HG02973 (cell line): Measurements from ENCODE around the gene INTS6.
"Not testable (repeated sequence)": the region's sequence is repeated elsewhere in the genome, so short reads cannot be mapped to it uniquely, and the experiment has no call there.

Source experiments
- ATAC-seq: cut with Tn5 transposase; IDR thresholded peaks from one replicate; pipeline ENCODE4 v1.9.1; 2021; ENCODE audit warnings: moderate library complexity; ENCODE audit not compliant: unreplicated experiment

The INTS6 gene

GRCh38 chr13:51415339-51415738, 37.5 kb downstream of the INTS6 start:
- ATAC-seq: not testable (repeated sequence)

GRCh38 chr13:51412431-51412830, 40.4 kb downstream of the INTS6 start:
- ATAC-seq: no peak

- no peak for ATAC-seq
These were observed 47.7 kb downstream of the INTS6 start for GRCh38 chr13:51405176-51405575.

- no peak for ATAC-seq
These were observed 55.4 kb downstream of the INTS6 start for GRCh38 chr13:51397262-51397941.

DNA sequence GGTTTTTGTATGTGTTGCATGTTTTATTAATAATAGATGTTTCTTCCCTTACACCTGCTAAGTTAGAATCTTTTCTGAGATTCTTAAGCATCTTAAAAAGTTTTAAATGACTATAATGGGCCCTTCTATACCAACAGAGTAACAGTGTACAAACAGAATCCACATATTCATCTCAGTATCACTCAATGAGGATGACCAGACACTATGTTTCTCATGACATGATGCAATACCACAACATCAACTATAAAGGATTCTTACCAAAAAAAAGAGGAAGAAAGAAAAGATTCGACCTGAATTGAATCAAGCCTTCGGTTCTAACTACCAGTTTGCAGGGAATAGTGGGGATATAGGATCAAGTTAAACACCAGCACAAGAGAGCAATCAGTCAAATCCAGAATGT, 56.5 kb downstream of the INTS6 start:
- ATAC-seq: peak; percentile 88

DNA sequence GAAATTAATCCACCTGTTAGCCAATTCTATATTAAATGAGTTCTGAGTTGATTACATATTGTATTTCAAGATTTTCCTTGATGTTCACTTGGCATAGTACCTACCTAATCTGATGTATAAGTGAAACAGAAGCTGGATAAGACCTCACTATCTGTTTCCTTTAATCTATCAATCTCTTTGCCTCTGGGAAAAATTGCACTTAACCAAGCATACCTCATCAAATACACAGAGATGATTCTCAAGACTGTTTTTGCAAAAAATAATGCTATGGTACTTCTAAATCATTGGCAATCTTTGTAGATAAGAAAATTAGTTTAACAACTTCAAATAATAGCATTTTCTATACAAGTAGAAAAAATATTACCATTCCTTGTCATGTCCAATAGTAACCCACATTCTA, 58.1 kb downstream of the INTS6 start:
- no peak for ATAC-seq

- no peak for ATAC-seq
These were observed 67.7 kb downstream of the INTS6 start for GRCh38 chr13:51385114-51385513.

DNA sequence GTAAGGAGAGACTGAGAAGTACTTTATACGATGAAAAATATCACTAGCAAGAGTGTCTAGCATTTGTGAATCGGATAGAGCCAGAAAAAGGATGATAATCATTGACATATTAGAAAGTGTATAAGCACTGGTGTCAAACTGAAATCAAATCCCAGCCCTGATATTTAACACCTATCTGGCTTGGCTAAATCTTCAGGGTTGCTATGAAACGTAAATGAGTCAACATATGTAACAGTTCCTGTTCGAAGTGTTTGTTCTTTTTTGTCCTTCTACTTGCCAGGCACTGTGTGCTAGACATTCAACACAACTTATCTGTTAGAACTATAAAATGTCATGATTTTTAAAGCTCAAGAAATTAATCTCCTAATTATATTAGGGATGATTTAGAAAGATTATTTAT, 72.6 kb downstream of the INTS6 start:
- ATAC-seq: no peak

- ATAC-seq: no peak
These were observed 79.4 kb downstream of the INTS6 start for GRCh38 chr13:51373451-51373850.

DNA sequence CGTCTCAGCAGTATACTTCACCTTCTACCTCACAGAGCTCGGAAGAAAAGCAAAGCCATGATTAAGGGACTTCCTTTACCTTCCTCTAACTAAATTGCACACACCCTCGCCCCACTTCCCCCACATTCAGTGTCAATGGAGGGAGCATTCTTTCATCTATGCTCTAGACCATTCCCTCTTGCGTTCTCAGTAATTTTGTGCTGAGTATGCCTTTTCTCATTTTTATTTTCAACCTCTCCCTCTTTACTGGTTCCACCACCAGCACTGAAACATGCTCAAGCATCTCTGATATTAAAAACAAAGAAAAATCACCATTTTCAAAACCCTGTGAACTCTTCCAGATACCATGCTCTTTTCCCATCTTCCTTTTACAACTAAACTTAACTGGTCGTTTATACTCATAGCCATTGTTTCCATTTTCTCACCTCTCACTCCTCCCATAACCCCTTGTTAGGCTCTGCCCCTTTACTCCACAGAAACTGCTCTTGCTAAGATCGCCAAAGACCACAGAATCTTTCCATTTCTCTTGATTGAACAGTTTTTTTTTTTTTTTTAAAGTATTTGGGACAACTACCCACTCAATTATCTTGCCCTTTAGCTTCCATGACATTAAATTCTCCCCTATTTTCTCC, 81.0 kb downstream of the INTS6 start:
- no peak for ATAC-seq

GRCh38 chr13:51370811-51371210, 82.0 kb downstream of the INTS6 start:
- ATAC-seq: no peak

GRCh38 chr13:51370116-51370515, 82.7 kb downstream of the INTS6 start:
- ATAC-seq: no peak

GRCh38 chr13:51364404-51365008, 88.3 kb downstream of the INTS6 start:
- ATAC-seq: no peak

GRCh38 chr13:51363625-51364024, 89.2 kb downstream of the INTS6 start:
- ATAC-seq: no peak

DNA sequence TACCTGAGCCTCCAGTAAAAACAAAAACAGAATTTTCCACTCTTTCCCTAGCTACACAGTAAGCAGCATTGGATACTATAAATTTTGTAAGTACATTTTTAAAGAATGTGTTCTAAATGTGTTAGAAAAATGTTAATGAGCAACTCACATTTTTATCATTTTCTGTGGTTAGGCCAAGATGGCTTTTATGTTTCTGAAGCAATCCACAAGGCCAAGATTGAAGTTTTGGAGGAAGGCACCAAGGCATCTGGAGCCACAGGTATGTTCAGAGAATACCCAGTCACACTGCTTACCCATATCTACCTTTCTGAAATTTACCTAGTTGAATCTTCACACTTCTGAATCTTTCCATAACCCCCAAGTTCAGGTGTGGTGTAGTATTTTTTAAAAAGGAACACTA, 91.7 kb downstream of the INTS6 start:
- no peak for ATAC-seq

GRCh38 chr13:51360489-51360888, 92.3 kb downstream of the INTS6 start:
- no peak for ATAC-seq

- no peak for ATAC-seq
These were observed 93.5 kb downstream of the INTS6 start for GRCh38 chr13:51359352-51359751.

DNA sequence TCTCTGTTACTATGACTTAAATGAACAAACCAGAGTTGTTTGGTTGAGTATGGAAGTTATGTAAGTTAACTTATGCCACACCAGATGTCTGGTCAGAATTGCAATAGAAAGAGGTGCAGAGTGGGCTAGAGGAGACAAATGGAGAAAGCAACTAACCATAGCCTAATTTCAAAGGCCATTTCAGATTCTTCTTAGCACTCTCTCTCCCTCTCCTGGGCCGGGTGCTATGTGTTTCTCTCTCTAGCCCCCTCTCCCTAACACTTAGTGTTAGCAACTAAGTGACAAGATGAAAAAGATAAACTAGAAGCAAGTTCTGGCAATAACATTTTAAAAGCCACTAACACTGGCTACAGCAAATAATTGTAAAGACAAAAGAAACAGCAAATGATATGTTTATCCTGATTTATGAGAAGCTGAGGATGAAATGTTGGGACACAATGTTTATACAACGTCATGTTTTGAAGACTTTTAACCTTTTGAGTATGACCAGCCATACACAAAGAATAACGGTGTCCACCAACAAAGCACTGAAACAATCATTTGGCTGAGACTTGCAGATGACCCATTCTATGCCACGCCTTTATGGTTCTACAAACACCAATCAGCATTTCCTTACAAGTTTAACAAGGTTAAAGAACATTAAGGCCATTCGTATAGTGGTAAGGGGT, 94.8 kb downstream of the INTS6 start:
- ATAC-seq: no peak

- ATAC-seq: no peak
These were observed 97.6 kb downstream of the INTS6 start for GRCh38 chr13:51355217-51355616.

GRCh38 chr13:51349016-51349415, 103.8 kb downstream of the INTS6 start:
- ATAC-seq: no peak

- ATAC-seq: no peak
These were observed 104.5 kb downstream of the INTS6 start for GRCh38 chr13:51348069-51348967.
